Measurements from ENCODE around the gene NRCAM. TPM values are rescaled to one million over a fixed set of nuclear protein-coding genes. Genes with fewer than 3 reads are reported as not detected.
A peak's percentile ranks its signal among the peaks of the same experiment; 100 is the strongest.

The NRCAM gene
- polyA plus RNA-seq, 2 of the 4 experiments (the other 2 are of a cell fraction), result 129 to 210 TPM

- CTCF ChIA-PET, result interaction anchor here (0.6 to 2.1 kb wide), 19 partner anchors 10 to 684 kb away, joined by 3 to 19 read pairs (median 4); partner anchors contain the start of gene CBLL1
- Histone ChIP-seq H3K4me2 (no peak overlapping the region), H3K4me1 (peaks cover 7% of the 10 kb centered on the region; the same call in 1 of the 3 replicates), H3K27ac (no peak overlapping the region), H3K9me3 (no peaks in the 10 kb centered on the region), H3K4me3 (no peak overlapping the region)
- DNase-seq (ENCODE audit: low read depth in 1 of 2, low spot score in 1 of 2) (no peak), ATAC-seq (no peak), FAIRE-seq (no peak)
- WGBS (ENCODE audit: missing lambda C conversion rate), result 93% methylated on average over 6 of the region's 6 CpGs
- POLR2A ChIA-PET, result no interaction called here
- TF ChIP-seq FOSB (CRISPR knock-in tag; IDR thresholded peaks at IDR 0.05), result no peak
- TF ChIP-seq NR3C1 (IDR thresholded peaks at IDR 0.05), result no peak
- no peak for TF ChIP-seq CHD2 (IDR thresholded peaks at IDR 0.05; ENCODE audit: low read length, partially characterized antibody)
- TF ChIP-seq MAFK (IDR thresholded peaks at IDR 0.05; ENCODE audit: partially characterized antibody), result no peak
- TF ChIP-seq MAZ (IDR thresholded peaks at IDR 0.05; ENCODE audit: borderline replicate concordance, low read depth, low read length), result no peak
- TF ChIP-seq CBX8 (IDR thresholded peaks at IDR 0.05), result no peak
- TF ChIP-seq FOSL2 (IDR thresholded peaks at IDR 0.05), result no peak
- no peak for TF ChIP-seq FOSL2 (CRISPR knock-in tag; IDR thresholded peaks at IDR 0.05)
- no peak for TF ChIP-seq HOXB5 (CRISPR knock-in tag; IDR thresholded peaks at IDR 0.05)
- TF ChIP-seq ELK1 (IDR thresholded peaks at IDR 0.05; ENCODE audit: low read depth, low read length), result no peak
- no peak for TF ChIP-seq POLR2AphosphoS2 (conservative IDR thresholded peaks at IDR 0.05; ENCODE audit: low read length)
- no peak for TF ChIP-seq SREBF2 (IDR thresholded peaks at IDR 0.05)
- TF ChIP-seq KDM1A (IDR thresholded peaks at IDR 0.05; ENCODE audit: low read depth), result no peak
Observed at GRCh38 chr7:108147031-108147563, 309.1 kb downstream of the NRCAM start.

GRCh38 chr7:108146070-108146842 is 310.0 kb downstream of the NRCAM start:
- FAIRE-seq (no peak), DNase-seq (ENCODE audit: low read depth in 1 of 2, low spot score in 1 of 2) (peak; percentile 21 to 75), ATAC-seq (peak; percentile 69 to 77; a peak in 4 of 6 replicates)
- Histone ChIP-seq H3K4me1 (no peaks in the 10 kb centered on the region; the same call in 2 of the 3 replicates), H3K4me2 (no peak overlapping the region), H3K27ac (no peak overlapping the region), H3K9me3 (no peaks in the 10 kb centered on the region), H3K4me3 (no peak overlapping the region)
- TF ChIP-seq HOXB13 (CRISPR knock-in tag; IDR thresholded peaks at IDR 0.05; ENCODE audit: low read depth) (no peak), CTCF (IDR thresholded peaks at IDR 0.05) (peak; percentile 91), CBX2 (IDR thresholded peaks at IDR 0.05; ENCODE audit: borderline replicate concordance, low read depth) (no peak), KDM1A (IDR thresholded peaks at IDR 0.05; ENCODE audit: low read depth) (no peak), RAD21 (conservative IDR thresholded peaks at IDR 0.05 in 1 of 2, IDR thresholded peaks at IDR 0.05 in 1 of 2) (peak; percentile 94 to 95), ESRRA (IDR thresholded peaks at IDR 0.05; ENCODE audit: borderline replicate concordance, low read length) (no peak), SMC3 (IDR thresholded peaks at IDR 0.05) (peak; percentile 89), PHF8 (IDR thresholded peaks at IDR 0.05; ENCODE audit: borderline replicate concordance, low read depth) (no peak)
- WGBS (ENCODE audit: missing lambda C conversion rate), result 48% methylated on average over 12 of the region's 12 CpGs
- POLR2A ChIA-PET, result no interaction called here
- CTCF ChIA-PET, result interaction anchor here (0.6 to 2.4 kb wide), 55 partner anchors 8 to 945 kb away, joined by 3 to 19 read pairs (median 4); partner anchors contain the start of genes CBLL1 and LAMB4

- ChIA-PET POLR2A (no interaction called here), CTCF (interaction anchor here (0.6 to 2.4 kb wide), 38 partner anchors 8 to 944 kb away, joined by 3 to 19 read pairs (median 4); partner anchors contain the start of gene LAMB4)
- no peaks in the 10 kb centered on the region for H3K4me1 ChIP-seq
- H3K4me2 ChIP-seq, result no peak overlapping the region
- DNase-seq (ENCODE audit: low read depth in 1 of 2, low spot score in 1 of 2) (no peak), FAIRE-seq (no peak), ATAC-seq (no peak)
- no peak overlapping the region for H3K4me3 ChIP-seq
- no peak overlapping the region for H3K27ac ChIP-seq
- no peaks in the 10 kb centered on the region for H3K9me3 ChIP-seq
- WGBS (ENCODE audit: missing lambda C conversion rate), result 84% methylated on average over 6 of the region's 8 CpGs
- no peak for TF ChIP-seq CBX2 (IDR thresholded peaks at IDR 0.05; ENCODE audit: borderline replicate concordance, low read depth)
- TF ChIP-seq ESRRA (IDR thresholded peaks at IDR 0.05; ENCODE audit: borderline replicate concordance, low read length), result no peak
- TF ChIP-seq HDAC2 (IDR thresholded peaks at IDR 0.05), result no peak
- no peak for TF ChIP-seq HMGXB4 (CRISPR knock-in tag; IDR thresholded peaks at IDR 0.05; ENCODE audit: borderline replicate concordance)
- TF ChIP-seq SMC3 (IDR thresholded peaks at IDR 0.05), result no peak
- TF ChIP-seq MAX (IDR thresholded peaks at IDR 0.05), result no peak
- no peak for TF ChIP-seq EHF (CRISPR knock-in tag; IDR thresholded peaks at IDR 0.05)
- no peak for TF ChIP-seq USF2 (IDR thresholded peaks at IDR 0.05)
- TF ChIP-seq MAZ (IDR thresholded peaks at IDR 0.05; ENCODE audit: borderline replicate concordance, low read depth, low read length), result no peak
- TF ChIP-seq HES2 (IDR thresholded peaks at IDR 0.05), result no peak
- TF ChIP-seq POLR2A (IDR thresholded peaks at IDR 0.05; ENCODE audit: low read length), result no peak
- no peak for TF ChIP-seq EHMT2 (IDR thresholded peaks at IDR 0.05; ENCODE audit: low read depth)
Observed at GRCh38 chr7:108145401-108145800, 310.8 kb downstream of the NRCAM start.
